GM20000 (cell line): Measurements from ENCODE around the gene NLGN2.

Experiments used
- DNase-seq: peaks from one replicate; pipeline ENCODE4 v3.0.0; 2012; ENCODE audit warnings: low spot score
- TF ChIP-seq, protein P1 (sequence below): IDR thresholded peaks from 2 replicates; pipeline ENCODE4 v1.5.1; 2012; ENCODE audit warnings: mild to moderate bottlenecking, control low read depth; ENCODE audit errors: extremely low read depth, missing control alignments

The NLGN2 gene

DNA sequence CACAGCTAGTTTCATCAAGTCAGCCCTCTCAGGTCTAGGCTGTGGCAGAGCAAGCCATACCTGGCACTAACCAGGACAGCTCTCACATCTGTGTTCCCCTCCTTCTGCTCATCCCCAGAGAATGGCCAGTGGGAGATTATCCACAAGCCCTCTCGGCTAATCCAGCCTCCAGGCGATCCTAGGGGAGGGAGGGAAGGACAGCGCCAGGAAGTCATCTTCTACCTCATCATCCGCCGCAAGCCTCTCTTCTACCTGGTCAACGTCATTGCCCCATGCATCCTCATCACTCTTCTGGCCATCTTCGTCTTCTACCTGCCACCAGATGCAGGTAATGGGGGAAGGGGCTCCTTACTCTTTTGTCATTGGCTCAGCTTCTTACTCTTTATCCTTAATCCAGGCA is 40.8 kb downstream of the NLGN2 start:
- DNase-seq: no peak
- TF ChIP-seq, protein P1, sequence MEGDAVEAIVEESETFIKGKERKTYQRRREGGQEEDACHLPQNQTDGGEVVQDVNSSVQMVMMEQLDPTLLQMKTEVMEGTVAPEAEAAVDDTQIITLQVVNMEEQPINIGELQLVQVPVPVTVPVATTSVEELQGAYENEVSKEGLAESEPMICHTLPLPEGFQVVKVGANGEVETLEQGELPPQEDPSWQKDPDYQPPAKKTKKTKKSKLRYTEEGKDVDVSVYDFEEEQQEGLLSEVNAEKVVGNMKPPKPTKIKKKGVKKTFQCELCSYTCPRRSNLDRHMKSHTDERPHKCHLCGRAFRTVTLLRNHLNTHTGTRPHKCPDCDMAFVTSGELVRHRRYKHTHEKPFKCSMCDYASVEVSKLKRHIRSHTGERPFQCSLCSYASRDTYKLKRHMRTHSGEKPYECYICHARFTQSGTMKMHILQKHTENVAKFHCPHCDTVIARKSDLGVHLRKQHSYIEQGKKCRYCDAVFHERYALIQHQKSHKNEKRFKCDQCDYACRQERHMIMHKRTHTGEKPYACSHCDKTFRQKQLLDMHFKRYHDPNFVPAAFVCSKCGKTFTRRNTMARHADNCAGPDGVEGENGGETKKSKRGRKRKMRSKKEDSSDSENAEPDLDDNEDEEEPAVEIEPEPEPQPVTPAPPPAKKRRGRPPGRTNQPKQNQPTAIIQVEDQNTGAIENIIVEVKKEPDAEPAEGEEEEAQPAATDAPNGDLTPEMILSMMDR: no peak

DNA sequence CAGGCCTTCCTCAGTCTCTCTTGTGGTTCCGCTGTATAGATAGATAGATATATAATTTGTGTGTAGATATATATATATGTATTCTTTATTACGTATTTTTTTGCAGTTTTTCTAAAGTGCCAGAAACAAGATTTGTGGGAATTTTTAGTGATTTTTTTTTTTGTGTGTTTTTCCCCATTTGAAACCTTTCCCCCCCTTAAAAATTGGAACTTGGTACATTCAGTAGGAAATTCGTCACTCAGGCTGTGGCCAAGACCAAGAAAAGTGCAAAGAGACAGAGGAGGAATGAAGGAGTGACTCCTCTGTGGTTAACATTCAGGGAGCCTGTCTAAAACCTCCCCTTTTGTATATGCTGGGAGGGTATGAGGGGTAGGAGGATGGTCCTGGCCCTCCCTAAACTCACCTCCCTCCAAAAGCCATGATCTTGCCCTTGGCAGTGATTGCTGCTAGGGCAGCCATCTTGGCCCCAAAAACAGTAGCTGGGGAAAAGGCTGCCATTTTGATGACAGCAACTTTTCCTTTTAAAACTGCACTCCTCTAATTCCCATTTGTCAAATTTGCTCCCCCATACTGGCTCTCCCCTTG is 52.4 kb downstream of the NLGN2 start:
- no peak for DNase-seq
- TF ChIP-seq, protein P1: no peak

DNA sequence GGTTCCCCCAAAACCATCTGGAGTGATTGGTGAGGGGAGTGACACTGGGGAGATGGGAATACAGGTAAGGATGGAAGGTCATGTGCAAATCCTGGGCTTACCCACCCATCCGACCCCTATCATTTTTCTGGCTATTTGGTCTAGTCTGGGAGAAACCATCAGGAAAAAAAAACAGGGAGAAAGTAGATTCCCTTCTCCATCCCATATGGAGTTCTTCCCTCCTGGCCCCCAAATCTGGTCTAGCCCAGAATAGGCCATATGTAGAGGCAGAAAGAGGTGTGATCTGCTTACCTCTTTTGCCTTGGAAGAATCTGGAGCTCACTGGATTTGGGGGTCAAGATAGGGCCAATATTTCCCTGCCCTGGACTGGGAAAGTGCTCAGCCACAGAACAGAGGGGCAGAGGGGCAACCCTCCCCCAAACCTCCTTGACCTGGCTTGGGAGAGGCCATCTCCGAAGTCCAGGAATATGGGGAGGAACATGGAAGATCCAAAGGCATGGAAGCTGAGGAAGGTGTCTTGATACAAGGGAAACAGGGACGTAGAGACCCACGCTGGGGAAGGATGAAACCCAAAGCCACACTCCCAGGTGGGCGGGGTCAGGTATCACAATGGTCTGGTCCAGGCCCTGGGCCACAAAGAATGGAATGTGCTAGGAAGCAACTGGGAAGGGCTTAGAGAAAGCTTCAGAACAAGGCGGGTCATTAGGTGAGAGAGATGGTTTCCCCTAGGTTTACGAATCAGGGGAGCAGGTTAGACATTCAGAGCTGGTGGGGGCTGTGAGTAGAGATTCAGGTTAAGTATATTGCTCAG is 53.4 kb downstream of the NLGN2 start:
- DNase-seq: no peak
- TF ChIP-seq, protein P1: no peak

DNA sequence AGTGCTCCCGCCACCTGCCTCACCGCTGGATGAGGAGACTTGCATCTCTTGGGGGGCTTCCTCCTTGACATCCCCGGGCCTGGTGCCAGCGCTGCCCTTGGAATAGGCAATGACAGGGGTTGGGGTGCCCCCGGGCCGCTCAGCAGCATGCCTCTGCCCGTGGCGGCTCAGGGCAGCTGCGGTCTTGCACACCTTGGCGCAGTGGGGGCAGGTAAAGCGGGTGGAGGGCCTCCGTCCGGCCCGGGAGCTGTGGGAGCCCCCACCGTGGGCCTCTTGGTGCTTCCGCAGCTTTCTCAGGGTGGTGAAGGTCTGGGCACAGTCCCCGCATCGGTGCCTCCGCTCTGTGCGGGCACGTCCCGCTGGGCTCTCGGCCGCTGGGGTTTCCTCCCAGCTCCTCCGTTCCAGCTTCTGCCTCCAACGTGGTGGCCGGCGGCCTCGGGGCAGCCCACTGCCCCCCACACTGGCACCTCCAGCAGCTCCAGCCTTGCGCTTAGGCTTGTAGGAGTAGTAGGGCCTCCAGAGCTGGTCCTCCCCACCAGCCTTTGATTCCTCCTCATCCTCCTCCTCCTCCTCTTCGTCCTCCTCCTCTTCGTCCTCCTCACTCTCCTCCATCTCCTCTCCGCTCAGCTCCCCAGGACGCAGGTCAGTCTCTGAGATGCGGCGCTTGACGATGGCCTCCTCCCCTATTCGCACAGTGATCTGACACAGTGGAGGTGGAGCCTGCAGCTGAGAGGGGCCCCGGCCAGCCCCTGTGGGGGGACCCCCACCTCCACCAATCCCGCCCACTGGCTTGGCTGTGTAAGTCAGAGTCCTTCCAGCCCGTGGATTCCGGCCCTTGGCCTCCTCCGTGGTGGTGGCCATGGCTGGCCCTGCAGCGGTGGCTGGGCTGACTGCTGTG is 55.1 kb downstream of the NLGN2 start:
- DNase-seq: no peak
- TF ChIP-seq, protein P1: no peak

DNA sequence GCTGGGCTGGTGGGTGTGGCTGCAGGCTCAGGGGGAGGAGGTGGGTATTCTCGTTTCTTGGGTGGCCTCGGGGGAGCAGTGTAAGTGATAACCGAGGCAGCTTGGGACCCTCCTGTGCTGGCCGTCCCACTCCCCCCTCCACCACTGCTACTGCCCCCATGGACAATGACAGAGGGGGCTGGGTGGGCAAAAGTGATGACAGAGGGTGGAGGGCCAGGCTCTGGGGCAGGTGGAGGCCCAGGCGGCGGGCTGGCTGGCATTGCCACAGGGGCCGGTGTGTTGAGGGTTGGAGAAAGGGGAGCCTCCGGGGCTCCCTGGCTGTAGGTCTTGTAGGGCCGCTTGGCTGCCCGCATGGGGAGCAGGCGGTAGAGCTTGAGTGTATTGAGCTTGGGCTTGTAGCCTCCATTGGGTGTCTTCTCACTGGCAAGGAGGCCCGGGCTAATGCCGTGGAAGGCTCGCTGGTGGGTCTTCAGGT is 55.8 kb downstream of the NLGN2 start:
- DNase-seq: no peak

DNA sequence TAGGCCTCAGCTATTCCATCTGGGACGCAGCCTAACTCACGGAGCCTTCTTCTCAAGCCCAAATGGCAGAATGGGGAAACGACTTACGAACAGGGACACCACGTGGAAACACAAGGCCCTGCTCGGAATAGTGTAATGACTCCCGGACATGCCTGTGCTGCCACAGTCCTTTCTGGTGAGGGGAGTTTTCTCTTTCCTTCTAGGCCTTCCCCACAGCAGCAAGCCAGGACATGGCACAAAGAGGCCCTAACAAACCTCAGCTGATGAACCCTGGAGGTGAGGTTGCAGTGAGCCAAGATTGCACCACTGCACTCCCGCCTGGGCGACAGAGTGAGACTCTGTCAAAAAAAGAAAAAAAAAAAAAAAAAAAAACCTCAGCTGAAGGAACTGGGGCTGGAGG is 56.4 kb downstream of the NLGN2 start:
- no peak for DNase-seq
- TF ChIP-seq, protein P1: no peak

More for the DNA sequence above, 55.8 kb downstream of the NLGN2 start:
- TF ChIP-seq, protein P1: no peak
